Smooth muscle cell (in vitro differentiated cells): ENCODE results near the gene KCNAB1. TPM values are rescaled to one million over a fixed set of nuclear protein-coding genes. Genes with fewer than 3 reads are reported as not detected.

Experiments used
- DNase-seq: peaks from one replicate; lab custom pipeline; 2025; ENCODE audit not compliant: unreplicated experiment; lab: John Stamatoyannopoulos, UW
- H2AFZ ChIP-seq: fragments of 200-600 bp; sonication (generic); 2 replicates; pipeline ENCODE4 v1.6.0; 2016; ENCODE audit warnings: antibody characterized with exemption, low read depth, mild to moderate bottlenecking
- H3F3A ChIP-seq: fragments of 200-600 bp; sonication (generic); 2 replicates; pipeline ENCODE4 v1.6.0; 2017; ENCODE audit warnings: antibody characterized with exemption, low read depth
- H3K27ac ChIP-seq: fragments of 200-600 bp; sonication (generic); 2 replicates; pipeline ENCODE4 v1.5.1; 2016; ENCODE audit warnings: low read depth, mild to moderate bottlenecking
- H3K27me3 ChIP-seq: fragments of 200-600 bp; sonication (generic); 2 replicates; pipeline ENCODE4 v1.6.1; 2016; ENCODE audit warnings: low read depth, mild to moderate bottlenecking
- H3K36me3 ChIP-seq: fragments of 200-600 bp; sonication (generic); 2 replicates; pipeline ENCODE4 v1.5.1; 2016; ENCODE audit warnings: low read depth
- H3K4me1 ChIP-seq: fragments of 200-600 bp; sonication (generic); 2 replicates; pipeline ENCODE4 v1.5.1; 2016; ENCODE audit warnings: low read depth
- H3K4me2 ChIP-seq: fragments of 200-600 bp; sonication (generic); 2 replicates; pipeline ENCODE4 v1.6.0; 2016; ENCODE audit warnings: mild to moderate bottlenecking
- H3K4me3 ChIP-seq: fragments of 200-600 bp; sonication (generic); 2 replicates; pipeline ENCODE4 v1.5.1; 2016; ENCODE audit warnings: mild to moderate bottlenecking
- H3K79me2 ChIP-seq: fragments of 200-600 bp; sonication (generic); 2 replicates; pipeline ENCODE4 v1.6.0; 2016; ENCODE audit warnings: low read depth, mild to moderate bottlenecking
- H3K9ac ChIP-seq: fragments of 200-600 bp; sonication (generic); 2 replicates; pipeline ENCODE4 v1.6.0; 2016; ENCODE audit warnings: low read depth
- H3K9me3 ChIP-seq: fragments of 200-600 bp; sonication (generic); replicated peaks from 2 replicates; pipeline ENCODE4 v1.5.1; 2016; ENCODE audit warnings: low read depth
- H4K20me1 ChIP-seq: fragments of 200-600 bp; sonication (generic); 2 replicates; pipeline ENCODE4 v1.6.0; 2016; ENCODE audit warnings: low read depth
- CTCF ChIP-seq: fragments of 200-600 bp; sonication (generic); IDR thresholded peaks from 2 replicates; pipeline ENCODE4 v1.5.1; 2017; ENCODE audit warnings: borderline replicate concordance, mild to moderate bottlenecking, antibody characterized with exemption; ENCODE audit not compliant: insufficient read depth, poor library complexity, severe bottlenecking
- WGBS: methylation state at CpG from one replicate; pipeline ENCODE4 v1.1.7; 2016; ENCODE audit warnings: low lambda C conversion rate; 5-methylcytosine and 5-hydroxymethylcytosine counted together
- polyA plus RNA-seq: library from polyadenylated mRNA; unstranded; fragments of >200 nt; fragmentation: Nextera tagmentation; extraction: Ambion mirVana; gene quantifications from 2 replicates; pipeline ENCODE4 v1.2.1, GENCODE V29; 2016
- total RNA-seq: library from RNA; depleted of rRNA; stranded (reverse); fragments of >200 nt; gene quantifications from 2 replicates; pipeline ENCODE4 v1.2.3, GENCODE V29; 2014

The KCNAB1 gene
- total and polyA plus RNA-seq, 2 experiments from 2014 or later, result 0.36 to 1.0 TPM

- peak overlapping the region; percentile 80 for H3K4me2 ChIP-seq
- DNase-seq, result no peak
- H3K4me3 ChIP-seq, result no peak overlapping the region
- peaks cover 7% of the 10 kb centered on the region for H3K4me1 ChIP-seq
- no peak overlapping the region for H3K9ac ChIP-seq
- WGBS, result 94% methylated on average over 3 of the region's 3 CpGs
- peaks cover 6% of the 10 kb centered on the region for H3F3A ChIP-seq
- peak overlapping the region; percentile 95 for H3K27ac ChIP-seq
- H4K20me1 ChIP-seq, result no peaks in the 10 kb centered on the region
- no peak for TF ChIP-seq CTCF
- H3K36me3 ChIP-seq, result no peaks in the 10 kb centered on the region
- H3K9me3 ChIP-seq, result no peaks in the 10 kb centered on the region
- no peak overlapping the region for H2AFZ ChIP-seq
- H3K27me3 ChIP-seq, result no peaks in the 10 kb centered on the region
- H3K79me2 ChIP-seq, result no peaks in the 10 kb centered on the region
These were observed 362.6 kb downstream of the KCNAB1 start for GRCh38 chr3:156483002-156483401.

DNA sequence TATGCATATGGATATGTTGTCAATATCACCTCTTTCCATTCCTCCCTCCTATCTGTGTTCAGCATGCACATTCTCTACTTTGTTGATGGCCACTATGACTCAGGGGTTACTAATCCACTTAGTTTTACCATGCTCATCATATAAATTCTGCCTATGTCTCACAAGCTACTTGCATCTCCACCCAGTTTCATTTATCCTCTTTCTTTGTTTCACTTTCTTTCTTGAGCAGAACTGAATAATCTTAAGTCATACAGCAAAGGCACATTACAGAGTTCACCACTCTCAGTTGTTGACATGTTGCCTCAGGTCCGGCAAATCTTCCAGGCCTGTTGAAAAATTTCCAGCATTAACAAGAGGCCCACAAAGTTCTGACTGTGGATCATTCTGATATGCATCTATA is 363.0 kb downstream of the KCNAB1 start:
- H3K9ac ChIP-seq, result peak overlapping the region; percentile 44
- TF ChIP-seq CTCF, result no peak
- H3K36me3 ChIP-seq, result no peaks in the 10 kb centered on the region
- no peaks in the 10 kb centered on the region for H4K20me1 ChIP-seq
- peaks cover 6% of the 10 kb centered on the region for H3F3A ChIP-seq
- no peak overlapping the region for H2AFZ ChIP-seq
- no peaks in the 10 kb centered on the region for H3K79me2 ChIP-seq
- H3K4me3 ChIP-seq, result no peak overlapping the region
- H3K27ac ChIP-seq, result peak overlapping the region; percentile 95
- H3K4me1 ChIP-seq, result peaks cover 7% of the 10 kb centered on the region
- H3K27me3 ChIP-seq, result no peaks in the 10 kb centered on the region
- no peak for DNase-seq
- H3K9me3 ChIP-seq, result no peaks in the 10 kb centered on the region
- H3K4me2 ChIP-seq, result peak overlapping the region; percentile 80
- WGBS, result 13% methylated on average over 1 of the region's 1 CpG

DNA sequence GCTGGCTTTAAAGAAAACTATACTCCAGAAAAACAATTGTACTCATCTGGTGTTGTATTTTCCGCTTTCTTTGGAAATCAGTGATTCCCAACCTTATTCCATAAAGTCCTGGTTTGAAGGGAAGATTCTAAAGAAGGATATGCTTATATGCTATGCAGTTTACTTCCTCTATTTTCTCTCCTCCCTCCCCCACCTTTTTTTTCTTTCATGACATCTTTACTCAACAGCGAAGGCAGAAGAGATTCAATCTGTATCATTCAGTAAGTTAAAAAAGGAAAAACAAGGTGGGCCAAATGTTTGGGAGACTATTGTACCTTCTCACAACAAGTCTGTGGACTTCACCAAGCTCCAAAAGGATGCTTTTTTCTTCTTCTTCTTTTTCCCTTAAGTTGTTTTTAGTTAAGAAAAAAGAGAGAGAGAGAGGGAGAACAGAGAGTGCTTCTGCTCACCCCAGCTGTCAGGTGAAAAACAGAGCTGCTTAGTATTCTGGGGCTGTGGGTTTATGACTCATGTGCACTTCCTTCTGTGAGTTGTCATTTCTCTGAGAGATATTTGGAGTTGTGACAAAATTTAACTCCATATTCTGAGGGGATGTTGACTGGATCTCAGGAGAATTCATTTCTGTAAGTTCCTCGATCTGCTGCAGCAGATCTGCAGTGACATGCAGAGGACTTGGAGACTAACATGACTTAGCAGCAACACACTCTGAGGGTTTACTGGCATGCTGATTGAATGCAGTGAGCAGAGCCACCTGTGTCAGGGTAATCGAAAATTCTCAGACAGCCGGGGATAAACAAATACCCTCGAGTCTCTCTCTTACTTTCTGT is 363.8 kb downstream of the KCNAB1 start:
- Histone ChIP-seq H3K79me2 (no peaks in the 10 kb centered on the region), H3K4me3 (no peak overlapping the region), H3K9me3 (no peaks in the 10 kb centered on the region), H2AFZ (no peak overlapping the region), H4K20me1 (no peaks in the 10 kb centered on the region), H3K27ac (peak overlapping the region; percentile 95), H3K27me3 (no peaks in the 10 kb centered on the region), H3K36me3 (no peaks in the 10 kb centered on the region), H3K9ac (peak overlapping the region; percentile 44), H3F3A (peaks cover 6% of the 10 kb centered on the region), H3K4me2 (peak overlapping the region; percentile 80), H3K4me1 (peaks cover 7% of the 10 kb centered on the region)
- no peak for TF ChIP-seq CTCF
- 48% methylated on average over 6 of the region's 6 CpGs for WGBS
- DNase-seq, result no peak

GRCh38 chr3:156488767-156489166 is 368.4 kb downstream of the KCNAB1 start:
- H3K27ac ChIP-seq, result peak overlapping the region; percentile 94
- no peaks in the 10 kb centered on the region for H3K9me3 ChIP-seq
- no peaks in the 10 kb centered on the region for H3K79me2 ChIP-seq
- no peaks in the 10 kb centered on the region for H4K20me1 ChIP-seq
- H3K9ac ChIP-seq, result peak overlapping the region; percentile 62
- peaks cover 9% of the 10 kb centered on the region for H3F3A ChIP-seq
- H3K36me3 ChIP-seq, result no peaks in the 10 kb centered on the region
- H3K4me2 ChIP-seq, result peak overlapping the region; percentile 71
- H3K4me3 ChIP-seq, result no peak overlapping the region
- no peak for DNase-seq
- H3K4me1 ChIP-seq, result peaks cover 7% of the 10 kb centered on the region
- 47% methylated on average over 3 of the region's 3 CpGs for WGBS
- H3K27me3 ChIP-seq, result no peaks in the 10 kb centered on the region
- TF ChIP-seq CTCF, result no peak
- H2AFZ ChIP-seq, result no peak overlapping the region
